ENCODE data around the gene BTBD7.

- TF ChIP-seq POLR2A (IDR thresholded peaks at IDR 0.05; ENCODE audit: low read depth, low read length) (no peak), USF2 (IDR thresholded peaks at IDR 0.05; ENCODE audit: low read depth, low read length) (no peak), CTCF (conservative IDR thresholded peaks at IDR 0.05; ENCODE audit: low read depth, low read length) (no peak), CHD1 (IDR thresholded peaks at IDR 0.05; ENCODE audit: low read depth, low read length) (no peak), RFX5 (IDR thresholded peaks at IDR 0.05; ENCODE audit: low read depth, low read length) (no peak)
Observed at GRCh38 chr14:93280743-93281142, 52.1 kb downstream of the BTBD7 start.

Measured in IMR-90 (cell line).